Stomach (tissue), 4 donors: Measurements from ENCODE around the gene AKIP1.

ENCODE experiments used
- CTCF ChIP-seq, 7 experiments: fragments of 450-650 bp in 4 of 7; fragments of 200-600 bp in 3 of 7; sonication (generic) in 3 of 7; IDR thresholded peaks; one replicate each; pipeline ENCODE4 v1.5.1; 2016 to 2019; ENCODE audit warnings: antibody characterized with exemption in 7 of 7, control low read depth in 2 of 7, mild to moderate bottlenecking in 1 of 7
- POLR2A ChIP-seq, 4 donors: fragments of 450-650 bp; IDR thresholded peaks; one replicate each; pipeline ENCODE4 v1.6.1; 2016; ENCODE audit warnings: antibody characterized with exemption in 4 of 4, control low read depth in 2 of 4, mild to moderate bottlenecking in 1 of 4, moderate library complexity in 1 of 4
- POLR2AphosphoS5 ChIP-seq, 3 donors: sonication (generic); formaldehyde crosslinking; IDR thresholded peaks; one replicate each; pipeline ENCODE4 v1.6.1; 2016; ENCODE audit warnings: antibody characterized with exemption in 3 of 3

- TF ChIP-seq CTCF (IDR thresholded peaks at IDR 0.05): no peak
- no peak for TF ChIP-seq POLR2A (IDR thresholded peaks at IDR 0.05)
- TF ChIP-seq POLR2AphosphoS5 (IDR thresholded peaks at IDR 0.05): no peak
These were observed 44.0 kb upstream of the AKIP1 start for GRCh38 chr11:8867035-8867434.
